Naive thymus-derived CD4-positive, alpha-beta T cell (primary cell): ENCODE results near the gene BCL2L1. TPM values are rescaled to one million over a fixed set of nuclear protein-coding genes. Genes with fewer than 3 reads are reported as not detected.

Experiments
- ATAC-seq: fragments of 150-1000 bp; cut with Tn5 transposase; 2 replicates; pipeline ENCODE4 v1.10.0; 2021; ENCODE audit warnings: mild to moderate bottlenecking, moderate library complexity
- CTCF ChIA-PET: fragments of 350-600 bp; sonication (Branson Sonifier 250); formaldehyde crosslinking; loops from one replicate; lab custom pipeline; 2021; ENCODE audit warnings: antibody characterized with exemption; lab: Charles Lee
- POLR2A ChIA-PET: fragments of 350-600 bp; sonication (Branson Sonifier 250); formaldehyde crosslinking; loops from one replicate; lab custom pipeline; 2021; ENCODE audit warnings: antibody characterized with exemption, inconsistent platforms; lab: Charles Lee
- DNase-seq, 9 donors: peaks; one replicate each; pipeline versions ENCODE4 v3.0.0 to v3.0.0-alpha.2; 2020 to 2022; ENCODE audit warnings: mixed read lengths in 1 of 9
- H3K27ac ChIP-seq: one replicate; pipeline ENCODE4 v1.7.0; 2013; ENCODE audit warnings: mild to moderate bottlenecking, low read depth, low read length, moderate library complexity
- H3K27me3 ChIP-seq, 2 donors: one replicate each; pipeline ENCODE4 v1.7.0; 2013; ENCODE audit warnings: low read length in 2 of 2, mild to moderate bottlenecking in 2 of 2, moderate library complexity in 2 of 2; ENCODE audit not compliant: control insufficient read depth in 2 of 2, insufficient read depth in 2 of 2
- H3K36me3 ChIP-seq, 3 experiments: 1 replicate in 2 of 3; 2 replicates in 1 of 3; pipeline ENCODE4 v1.7.0; 2013; ENCODE audit warnings: low read length in 3 of 3, mild to moderate bottlenecking in 3 of 3, moderate library complexity in 1 of 3; ENCODE audit not compliant: insufficient read depth in 3 of 3, control insufficient read depth in 2 of 3
- H3K4me1 ChIP-seq, 2 donors: one replicate each; pipeline ENCODE4 v1.7.0; 2013; ENCODE audit warnings: low read length in 2 of 2, mild to moderate bottlenecking in 2 of 2, moderate library complexity in 1 of 2; ENCODE audit not compliant: control insufficient read depth in 2 of 2, insufficient read depth in 2 of 2
- H3K4me3 ChIP-seq: 2 replicates; pipeline ENCODE4 v1.7.0; 2013; ENCODE audit warnings: mild to moderate bottlenecking, low read length
- H3K9me3 ChIP-seq, 3 experiments: 1 replicate in 2 of 3; 2 replicates in 1 of 3; pipeline ENCODE4 v1.7.0; 2013; ENCODE audit warnings: low read length in 3 of 3; ENCODE audit not compliant: control insufficient read depth in 2 of 3
- H3K27ac Mint-ChIP-seq, 9 donors: one replicate each; pipeline ENCODE4 v1.8.0; 2020 to 2022; ENCODE audit warnings: mixed read lengths in 9 of 9, mild to moderate bottlenecking in 8 of 9, moderate library complexity in 5 of 9, inconsistent platforms in 2 of 9
- H3K27me3 Mint-ChIP-seq, 5 donors: one replicate each; pipeline ENCODE4 v1.8.0; 2021 to 2022; ENCODE audit warnings: mixed read lengths in 5 of 5, mild to moderate bottlenecking in 1 of 5
- H3K36me3 Mint-ChIP-seq, 5 donors: one replicate each; pipeline ENCODE4 v1.8.0; 2020 to 2022; ENCODE audit warnings: mixed read lengths in 5 of 5, mild to moderate bottlenecking in 3 of 5, inconsistent platforms in 1 of 5
- H3K4me1 Mint-ChIP-seq, 7 donors: one replicate each; pipeline ENCODE4 v1.8.0; 2020 to 2022; ENCODE audit warnings: mixed read lengths in 7 of 7, mild to moderate bottlenecking in 3 of 7, inconsistent platforms in 1 of 7
- H3K4me3 Mint-ChIP-seq, 10 donors: one replicate each; pipeline ENCODE4 v1.8.0; 2020 to 2022; ENCODE audit warnings: mild to moderate bottlenecking in 10 of 10, mixed read lengths in 10 of 10, moderate library complexity in 6 of 10, inconsistent platforms in 2 of 10
- H3K9me3 Mint-ChIP-seq, 11 donors: one replicate each; pipeline ENCODE4 v1.8.0; 2020 to 2022; ENCODE audit warnings: mixed read lengths in 11 of 11, mild to moderate bottlenecking in 4 of 11, inconsistent platforms in 1 of 11, moderate library complexity in 1 of 11
- intact Hi-C, 2 donors: fragments of 100-400 bp; cut with micrococcal nuclease; formaldehyde crosslinking; loops; one replicate each; pipeline ENCODE4 v1.15.1; 2023
- polyA plus RNA-seq, 2 donors: library from polyadenylated mRNA; unstranded; fragments of 300-500 nt; fragmentation: Illumina TruSeq; gene quantifications; one replicate each; pipeline ENCODE4 v1.2.3, GENCODE V29; 2021
- total RNA-seq, 6 experiments: library from RNA in 5 of 6; stranded (reverse) in 5 of 6; gene quantifications; 1 replicate in 5 of 6; 2 replicates in 1 of 6; pipeline ENCODE4 v1.2.3 and lab custom pipeline; 2021 to 2026

Gene BCL2L1
- total and polyA plus RNA-seq, 7 experiments from 2014 or later, result 11.5 to 111 (median 15.6) TPM

GRCh38 chr20:31738729-31739549 is 16.3 kb upstream of the BCL2L1 start, which contains the start of gene TPX2:
TPX2 (plus strand) TSS chr20:31739290; CDS start chr20:31757477, 18,187 bp downstream.
- peak; percentile 97 for ATAC-seq
- CTCF ChIA-PET, result interaction anchor here (1.2 to 2.1 kb wide), 3 partner anchors 11 to 77 kb away, joined by 3 to 7 read pairs (median 4); no protein-coding TSS in a partner anchor
- peak within 1 kb of the TSS; percentile 62 for H3K27ac ChIP-seq

GRCh38 chr20:31731321-31731717 is 8.7 kb upstream of the BCL2L1 start:
- Mint-ChIP-seq H3K4me3 (no peak overlapping the region), H3K27ac (no peak overlapping the region), H3K27me3 (peaks cover 0 to 16% (median 0%) of the 10 kb centered on the region in 5 donors), H3K4me1 (peaks cover 0 to 2% (median 0%) of the 10 kb centered on the region in 7 donors), H3K9me3 (no peaks in the 10 kb centered on the region), H3K36me3 (no peaks in the 10 kb centered on the region)
- Histone ChIP-seq H3K4me1 (no peaks in the 10 kb centered on the region), H3K27me3 (no peaks in the 10 kb centered on the region), H3K27ac (no peak overlapping the region), H3K4me3 (no peak overlapping the region), H3K36me3 (no peaks in the 10 kb centered on the region), H3K9me3 (no peaks in the 10 kb centered on the region)
- DNase-seq (no peak), ATAC-seq (no peak)
- ChIA-PET CTCF (interaction anchor here (1.3 kb wide), 1 partner anchor 118 kb away, joined by 3 read pairs; no protein-coding TSS in a partner anchor), POLR2A (no interaction called here)
- intact Hi-C loops, result no loop called here

More at GRCh38 chr20:31738729-31739549, 16.3 kb upstream of the BCL2L1 start, which contains the start of gene TPX2:
- Mint-ChIP-seq H3K4me1 (peaks cover 0 to 7% (median 0%) of the 10 kb centered on the region in 7 donors), H3K9me3 (no peaks in the 10 kb centered on the region), H3K36me3 (no peaks in the 10 kb centered on the region), H3K27ac (peak within 1 kb of the TSS in 1 of 9 donors; percentile 10), H3K4me3 (no peak within 1 kb of the TSS), H3K27me3 (peaks cover 0 to 15% (median 0%) of the 10 kb centered on the region in 5 donors)
- Histone ChIP-seq H3K4me1 (peaks cover 0 to 8% of the 10 kb centered on the region in 2 donors), H3K27me3 (no peaks in the 10 kb centered on the region), H3K36me3 (no peaks in the 10 kb centered on the region), H3K4me3 (peak within 1 kb of the TSS; percentile 81), H3K9me3 (no peaks in the 10 kb centered on the region)
- POLR2A ChIA-PET, result interaction anchor here (0.7 to 2.1 kb wide), 6 partner anchors 15 to 77 kb away, joined by 3 to 19 read pairs (median 4); no protein-coding TSS in a partner anchor
- peak; percentile 41 to 80 (median 75) for DNase-seq
- intact Hi-C loops, result loop anchor here (1.0 kb wide), 1 partner anchor 16 kb away; no protein-coding TSS in a partner anchor

GRCh38 chr20:31723319-31724078 is 831 bp upstream of the BCL2L1 start:
- intact Hi-C loops, result loop anchor here (1.0 to 5.0 kb wide), 14 partner anchors 16 to 634 kb away; partner anchors contain the start of genes HM13 (in 2 of the 2), ID1 (in 2 of the 2), TPX2 (in 2 of the 2) and ASXL1 (in 1 of the 2)

GRCh38 chr20:31723069-31723318 is 326 bp upstream of the BCL2L1 start:
- Histone ChIP-seq H3K9me3 (no peaks in the 10 kb centered on the region), H3K27me3 (no peaks in the 10 kb centered on the region), H3K36me3 (peaks cover 0 to 13% (median 0%) of the 10 kb centered on the region in 3 experiments), H3K4me3 (peak overlapping the region; percentile 92), H3K27ac (peak overlapping the region; percentile 98), H3K4me1 (peaks cover 18 to 34% of the 10 kb centered on the region in 2 donors)
- CTCF ChIA-PET, result interaction anchor here (1.3 to 6.1 kb wide), 11 partner anchors 12 to 110 kb away, joined by 3 to 108 read pairs (median 5); no protein-coding TSS in a partner anchor
- intact Hi-C loops, result loop anchor here (1.0 to 5.0 kb wide), 14 partner anchors 16 to 634 kb away; partner anchors contain the start of genes HM13 (in 2 of the 2), ID1 (in 2 of the 2), TPX2 (in 2 of the 2) and ASXL1 (in 1 of the 2)
- no peak for ATAC-seq
- Mint-ChIP-seq H3K27ac (peak overlapping the region; percentile 48 to 97 (median 93)), H3K4me1 (peaks cover 30 to 49% (median 41%) of the 10 kb centered on the region in 7 donors), H3K36me3 (peaks cover 0 to 40% (median under 1%) of the 10 kb centered on the region in 5 donors), H3K9me3 (no peaks in the 10 kb centered on the region), H3K27me3 (no peaks in the 10 kb centered on the region), H3K4me3 (peak overlapping the region; percentile 89 to 97 (median 96))
- POLR2A ChIA-PET, result interaction anchor here (1.9 to 7.5 kb wide), 7 partner anchors 9 to 150 kb away, joined by 5 to 85 read pairs (median 13); partner anchors contain the start of gene TPX2
- DNase-seq, result no peak

More at GRCh38 chr20:31723319-31724078, 831 bp upstream of the BCL2L1 start:
- peak overlapping the region; percentile 48 to 97 (median 94) for H3K27ac Mint-ChIP-seq
- H3K4me3 ChIP-seq, result peak overlapping the region; percentile 92
- H3K36me3 Mint-ChIP-seq, result peaks cover 0 to 38% (median 0%) of the 10 kb centered on the region in 5 donors
- peaks cover 27 to 44% (median 38%) of the 10 kb centered on the region in 7 donors for H3K4me1 Mint-ChIP-seq
- no peaks in the 10 kb centered on the region for H3K27me3 Mint-ChIP-seq
- H3K9me3 ChIP-seq, result no peaks in the 10 kb centered on the region
- ChIA-PET POLR2A (interaction anchor here (0.8 to 7.5 kb wide), 11 partner anchors 9 to 154 kb away, joined by 3 to 85 read pairs (median 5); partner anchors contain the start of gene TPX2), CTCF (interaction anchor here (0.6 to 6.1 kb wide), 17 partner anchors 12 to 216 kb away, joined by 3 to 108 read pairs (median 6); partner anchors contain the start of gene TPX2)
- peaks cover 14 to 32% of the 10 kb centered on the region in 2 donors for H3K4me1 ChIP-seq
- DNase-seq (peak; percentile 97 to 99 (median 98)), ATAC-seq (peak; percentile 95)
- H3K36me3 ChIP-seq, result peaks cover 0 to 13% (median 0%) of the 10 kb centered on the region in 3 experiments
- peak overlapping the region; percentile 89 to 97 (median 96) for H3K4me3 Mint-ChIP-seq
- H3K27ac ChIP-seq, result peak overlapping the region; percentile 98
- no peaks in the 10 kb centered on the region for H3K27me3 ChIP-seq
- H3K9me3 Mint-ChIP-seq, result no peaks in the 10 kb centered on the region

- DNase-seq, result peak in 1 of 9 donors; percentile 40
- CTCF ChIA-PET, result interaction anchor here (0.7 to 6.1 kb wide), 4 partner anchors 47 to 109 kb away, joined by 3 to 108 read pairs (median 14); no protein-coding TSS in a partner anchor
- H3K36me3 Mint-ChIP-seq, result peaks cover 0 to 50% (median 6%) of the 10 kb centered on the region in 5 donors
Measured at GRCh38 chr20:31721408-31722256, 1.0 kb downstream of the BCL2L1 start.

More at GRCh38 chr20:31721408-31722256, 1.0 kb downstream of the BCL2L1 start:
- H3K4me1 Mint-ChIP-seq, result peaks cover 43 to 63% (median 55%) of the 10 kb centered on the region in 7 donors
- POLR2A ChIA-PET, result interaction anchor here (1.3 to 7.5 kb wide), 4 partner anchors 14 to 61 kb away, joined by 5 to 85 read pairs (median 32); no protein-coding TSS in a partner anchor
- peak overlapping the region; percentile 89 to 97 (median 96) for H3K4me3 Mint-ChIP-seq
- peaks cover 0 to 13% (median 0%) of the 10 kb centered on the region in 3 experiments for H3K36me3 ChIP-seq
- H3K4me1 ChIP-seq, result peaks cover 31 to 45% of the 10 kb centered on the region in 2 donors
- ATAC-seq, result no peak
- intact Hi-C loops, result loop anchor here (1.0 to 5.0 kb wide), 6 partner anchors 8 to 636 kb away; partner anchors contain the start of genes ASXL1 (in 1 of the 2) and HM13 (in 1 of the 2)
- H3K9me3 Mint-ChIP-seq, result no peaks in the 10 kb centered on the region
- peak overlapping the region; percentile 92 for H3K4me3 ChIP-seq
- no peaks in the 10 kb centered on the region for H3K9me3 ChIP-seq
- H3K27me3 Mint-ChIP-seq, result no peaks in the 10 kb centered on the region
- H3K27me3 ChIP-seq, result no peaks in the 10 kb centered on the region
- H3K27ac ChIP-seq, result peak overlapping the region; percentile 98
- H3K27ac Mint-ChIP-seq, result peak overlapping the region; percentile 48 to 97 (median 93)
